GM12878 (cell line): ENCODE data around the gene ZXDA.

Experiments
- BACH1 ChIP-seq: fragments of 450-650 bp; IDR thresholded peaks from 2 replicates; pipeline ENCODE4 v1.6.1; 2017; ENCODE audit warnings: mild to moderate bottlenecking, borderline replicate concordance
- BHLHE40 ChIP-seq, 2 experiments: fragments of 450-650 bp in 1 of 2; IDR thresholded peaks; 2 replicates each; pipeline ENCODE4 v1.6.1; 2011 to 2017; ENCODE audit warnings: low read depth in 2 of 2, borderline replicate concordance in 1 of 2, improper control_type of control experiment in 1 of 2, low read length in 1 of 2, mild to moderate bottlenecking in 1 of 2
- EZH2 ChIP-seq: IDR thresholded peaks from 2 replicates; pipeline ENCODE4 v1.6.1; 2012; ENCODE audit warnings: low read depth, mild to moderate bottlenecking, control low read depth, inconsistent platforms, low read length, borderline replicate concordance; ENCODE audit not compliant: control insufficient read depth
- HDAC6 ChIP-seq: fragments of 200-600 bp; sonication (generic); IDR thresholded peaks from one replicate; pipeline ENCODE4 v1.8.0; 2017; ENCODE audit warnings: antibody characterized with exemption; ENCODE audit not compliant: unreplicated experiment
- POLR2A ChIP-seq: IDR thresholded peaks from 2 replicates; pipeline ENCODE4 v1.6.1; 2011; ENCODE audit warnings: low read depth, mild to moderate bottlenecking, low read length
- POLR2AphosphoS5 ChIP-seq: IDR thresholded peaks from 2 replicates; pipeline ENCODE4 v1.6.1; 2011; ENCODE audit warnings: mild to moderate bottlenecking, low read length, inconsistent platforms
- REST ChIP-seq: IDR thresholded peaks from 2 replicates; pipeline ENCODE4 v1.6.1; 2012; ENCODE audit warnings: mild to moderate bottlenecking, low read depth, low read length
- RFX5 ChIP-seq: IDR thresholded peaks from 2 replicates; pipeline ENCODE4 v1.6.1; 2011; ENCODE audit warnings: low read depth, low read length, improper control_type of control experiment
- TBL1XR1 ChIP-seq: IDR thresholded peaks from 2 replicates; pipeline ENCODE4 v1.6.1; 2012; ENCODE audit warnings: low read depth, low read length, improper control_type of control experiment
- TF ChIP-seq, protein P1 (sequence below), 3 experiments: IDR thresholded peaks in 2 of 3; conservative IDR thresholded peaks in 1 of 3; 2 replicates each; pipeline ENCODE4 v1.5.1; 2011; ENCODE audit warnings: low read depth in 3 of 3, low read length in 3 of 3, mild to moderate bottlenecking in 3 of 3, control low read depth in 2 of 3, moderate library complexity in 2 of 3, inconsistent platforms in 1 of 3, mixed read lengths in 1 of 3; ENCODE audit not compliant: control insufficient read depth in 2 of 3, insufficient read depth in 1 of 3; ENCODE audit errors: extremely low read depth in 1 of 3

DNA sequence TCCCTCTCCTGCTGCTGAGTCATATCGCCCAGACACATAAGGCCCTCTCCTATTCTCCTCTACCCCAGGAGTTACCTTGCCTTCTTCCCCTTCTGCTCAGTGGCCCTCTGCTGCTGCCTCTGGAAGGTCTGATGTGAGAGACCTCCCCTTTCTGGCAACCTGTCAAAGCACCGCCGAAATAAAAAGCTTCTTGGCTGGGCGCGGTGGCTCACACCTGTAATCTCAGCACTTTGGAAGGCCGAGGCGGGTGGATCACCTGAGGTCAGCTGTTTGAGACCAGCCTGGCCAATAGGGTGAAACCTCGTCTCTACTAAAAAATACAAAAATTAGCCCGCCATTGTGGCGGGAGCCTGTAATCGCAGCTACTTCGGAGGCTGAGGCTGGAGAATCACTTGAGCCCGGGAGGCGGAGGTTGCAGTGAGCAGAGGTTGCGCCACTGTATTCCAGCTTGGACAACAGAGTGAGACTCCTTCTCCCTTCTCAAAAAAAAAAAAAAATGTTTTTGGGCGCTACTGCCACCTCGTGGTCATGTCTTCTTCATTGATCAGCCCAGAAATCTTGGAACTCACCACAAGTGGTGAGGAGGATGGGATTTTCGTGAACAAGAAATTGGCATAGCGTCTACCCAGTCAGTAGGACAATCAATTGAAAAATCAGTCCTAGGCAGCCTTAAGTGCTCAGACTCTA is 8.6 kb upstream of the ZXDA start:
- no peak for TF ChIP-seq REST
- no peak for TF ChIP-seq EZH2
- no peak for TF ChIP-seq TBL1XR1
- TF ChIP-seq, protein P1, sequence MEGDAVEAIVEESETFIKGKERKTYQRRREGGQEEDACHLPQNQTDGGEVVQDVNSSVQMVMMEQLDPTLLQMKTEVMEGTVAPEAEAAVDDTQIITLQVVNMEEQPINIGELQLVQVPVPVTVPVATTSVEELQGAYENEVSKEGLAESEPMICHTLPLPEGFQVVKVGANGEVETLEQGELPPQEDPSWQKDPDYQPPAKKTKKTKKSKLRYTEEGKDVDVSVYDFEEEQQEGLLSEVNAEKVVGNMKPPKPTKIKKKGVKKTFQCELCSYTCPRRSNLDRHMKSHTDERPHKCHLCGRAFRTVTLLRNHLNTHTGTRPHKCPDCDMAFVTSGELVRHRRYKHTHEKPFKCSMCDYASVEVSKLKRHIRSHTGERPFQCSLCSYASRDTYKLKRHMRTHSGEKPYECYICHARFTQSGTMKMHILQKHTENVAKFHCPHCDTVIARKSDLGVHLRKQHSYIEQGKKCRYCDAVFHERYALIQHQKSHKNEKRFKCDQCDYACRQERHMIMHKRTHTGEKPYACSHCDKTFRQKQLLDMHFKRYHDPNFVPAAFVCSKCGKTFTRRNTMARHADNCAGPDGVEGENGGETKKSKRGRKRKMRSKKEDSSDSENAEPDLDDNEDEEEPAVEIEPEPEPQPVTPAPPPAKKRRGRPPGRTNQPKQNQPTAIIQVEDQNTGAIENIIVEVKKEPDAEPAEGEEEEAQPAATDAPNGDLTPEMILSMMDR (IDR thresholded peaks at IDR 0.05 in 2 of 3, conservative IDR thresholded peaks at IDR 0.05 in 1 of 3; ENCODE audit: control insufficient read depth in 2 of 3, extremely low read depth in 1 of 3, insufficient read depth in 1 of 3, low read depth in 3 of 3, low read length in 3 of 3): peak; percentile 45 to 49 (median 47); a peak in 5 of 6 replicates
- no peak for TF ChIP-seq POLR2AphosphoS5
- no peak for TF ChIP-seq POLR2A
- no peak for TF ChIP-seq BHLHE40 (IDR thresholded peaks at IDR 0.05; ENCODE audit: borderline replicate concordance in 1 of 2, low read depth in 2 of 2, low read length in 1 of 2)
- no peak for TF ChIP-seq BACH1
- no peak for TF ChIP-seq RFX5
- no peak for TF ChIP-seq HDAC6
